ENCODE results near the gene GNLY.

The GNLY gene

DNA sequence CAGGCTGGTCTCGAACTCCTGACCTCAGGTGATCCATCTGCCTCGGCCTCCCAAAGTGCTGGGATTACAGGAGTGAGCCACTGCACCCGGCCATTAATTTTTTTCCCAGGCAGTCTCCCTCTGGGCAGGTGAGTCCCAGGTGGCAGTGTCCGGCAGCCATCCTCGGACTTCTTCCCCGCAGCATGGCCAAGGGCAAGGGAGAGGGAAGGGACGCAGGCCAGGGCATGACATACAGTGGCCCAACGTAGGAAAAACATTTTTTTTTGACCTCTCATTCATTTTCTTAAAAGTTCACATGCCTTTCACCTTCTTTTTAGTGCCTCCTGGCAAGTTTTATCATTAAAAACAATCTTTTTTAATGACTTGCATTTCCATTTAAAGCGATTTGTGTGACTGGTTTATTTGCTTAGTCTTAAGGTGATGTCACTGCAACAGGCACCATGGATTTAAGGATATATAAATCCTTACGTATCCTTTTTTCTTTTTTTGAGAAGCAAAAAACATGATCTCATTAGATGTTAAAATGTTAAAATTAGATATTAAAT lies 36.6 kb downstream of the GNLY start:
- DNase-seq, result no peak

DNA sequence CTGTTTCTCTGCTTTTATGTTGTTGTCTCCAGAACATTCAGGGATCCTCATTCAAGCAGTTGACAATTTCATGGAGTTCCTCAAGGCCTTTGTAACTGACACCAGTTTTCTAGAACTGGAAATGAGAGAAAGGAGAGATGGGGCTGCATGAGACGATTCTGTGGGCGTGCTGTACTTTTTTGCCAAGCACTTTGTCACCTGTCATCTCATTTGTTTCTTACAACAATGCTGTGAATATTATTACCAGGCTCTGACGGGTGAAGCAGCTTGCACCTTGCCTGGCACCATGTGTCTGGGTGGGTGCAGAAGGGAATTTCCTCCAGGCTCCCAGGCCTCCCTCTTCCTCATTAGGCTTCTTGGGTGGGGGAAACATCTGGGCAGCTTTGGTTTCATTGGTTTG lies 37.4 kb downstream of the GNLY start:
- no peak for DNase-seq

DNA sequence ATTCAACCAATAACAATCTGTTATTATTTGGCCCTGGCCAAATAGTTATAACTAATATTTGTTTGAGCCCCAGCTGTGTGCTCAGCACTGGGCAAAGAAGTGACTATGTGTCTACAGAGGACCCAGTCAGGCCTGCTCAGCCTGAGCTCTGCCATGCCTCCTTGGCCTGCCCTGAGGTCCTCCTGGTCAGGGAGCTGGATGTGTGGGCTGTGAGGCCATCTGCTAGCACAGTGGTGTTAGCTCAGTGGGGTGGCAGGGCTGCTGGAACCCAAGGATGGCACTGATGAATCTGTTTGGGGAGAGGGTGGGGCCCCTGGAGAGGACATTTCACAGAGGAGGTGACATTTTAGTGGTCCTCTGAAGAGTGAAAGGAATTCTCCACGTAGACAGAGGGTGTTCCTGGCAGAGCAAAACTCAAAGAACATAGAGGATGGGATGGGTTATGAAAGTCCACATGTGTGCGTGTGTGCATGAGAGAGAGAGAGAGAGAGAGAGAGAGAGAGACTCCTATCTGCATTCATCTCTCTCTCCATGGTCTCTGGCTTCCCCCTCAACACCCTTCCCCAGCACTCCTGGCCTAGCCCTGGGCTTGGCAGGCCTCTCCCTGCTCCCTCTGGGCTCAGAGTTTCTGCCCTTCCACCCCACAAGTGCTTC lies 38.4 kb downstream of the GNLY start:
- DNase-seq, result no peak

DNA sequence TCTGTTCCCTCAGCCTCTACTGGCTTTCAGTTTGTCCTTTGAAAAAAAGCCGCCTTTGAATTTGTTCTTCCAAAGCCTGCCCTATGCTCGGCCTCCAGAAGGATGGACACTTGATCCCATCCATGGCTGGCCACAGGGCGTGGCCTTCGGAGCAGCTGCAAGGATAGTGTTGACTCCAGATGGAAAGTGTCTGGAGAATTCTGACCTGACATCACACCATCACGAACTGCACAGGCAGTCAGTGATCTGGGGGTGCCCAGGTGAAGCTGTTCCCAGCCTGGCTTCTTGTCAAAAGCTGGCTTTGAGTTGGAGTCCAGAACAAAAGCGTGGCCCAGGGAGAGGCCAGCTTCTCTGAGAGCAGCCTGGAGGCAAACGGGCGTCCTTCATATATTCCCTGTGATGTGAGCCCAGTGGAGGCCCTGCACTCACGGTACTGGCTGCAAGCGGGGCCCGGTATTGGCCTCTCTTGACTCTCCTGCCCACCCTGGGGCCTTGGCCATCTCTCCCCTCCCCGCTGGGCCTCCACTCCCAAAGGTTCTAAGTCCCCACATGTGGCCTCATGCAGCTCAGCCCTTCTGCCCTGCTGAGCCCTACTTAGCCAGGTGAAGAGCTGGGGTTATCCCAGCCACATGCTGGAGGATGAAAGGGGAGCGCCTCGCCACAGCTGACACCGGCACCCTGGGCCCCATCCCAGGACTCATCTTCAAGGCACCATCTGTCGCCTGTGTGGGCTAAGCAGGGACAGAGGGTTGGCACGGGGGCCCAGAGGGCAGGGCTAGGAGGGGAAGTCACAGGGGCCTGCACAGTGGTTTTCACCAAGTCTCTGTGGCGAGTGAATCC lies 39.2 kb downstream of the GNLY start:
- no peak for DNase-seq

DNA sequence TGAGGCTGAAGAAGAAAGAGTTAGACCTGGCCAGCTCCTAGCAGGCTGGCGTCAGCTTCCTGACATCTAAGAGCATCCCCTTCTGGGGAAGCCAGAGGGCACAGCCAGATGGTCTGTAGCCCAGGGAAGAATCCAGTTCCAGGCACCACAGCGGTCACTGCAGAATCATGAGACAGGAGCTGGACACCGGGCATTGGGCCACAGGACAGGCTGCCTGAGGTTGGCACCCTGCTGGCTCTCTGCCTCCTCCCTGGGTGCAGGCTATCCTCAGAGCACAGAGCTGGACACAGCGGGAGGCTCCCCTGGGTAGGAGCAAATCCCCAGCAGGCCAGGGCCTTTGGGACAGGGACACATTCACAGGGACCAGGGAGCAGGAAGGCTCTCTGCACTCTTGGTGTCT lies 39.9 kb downstream of the GNLY start:
- DNase-seq, result no peak

DNA sequence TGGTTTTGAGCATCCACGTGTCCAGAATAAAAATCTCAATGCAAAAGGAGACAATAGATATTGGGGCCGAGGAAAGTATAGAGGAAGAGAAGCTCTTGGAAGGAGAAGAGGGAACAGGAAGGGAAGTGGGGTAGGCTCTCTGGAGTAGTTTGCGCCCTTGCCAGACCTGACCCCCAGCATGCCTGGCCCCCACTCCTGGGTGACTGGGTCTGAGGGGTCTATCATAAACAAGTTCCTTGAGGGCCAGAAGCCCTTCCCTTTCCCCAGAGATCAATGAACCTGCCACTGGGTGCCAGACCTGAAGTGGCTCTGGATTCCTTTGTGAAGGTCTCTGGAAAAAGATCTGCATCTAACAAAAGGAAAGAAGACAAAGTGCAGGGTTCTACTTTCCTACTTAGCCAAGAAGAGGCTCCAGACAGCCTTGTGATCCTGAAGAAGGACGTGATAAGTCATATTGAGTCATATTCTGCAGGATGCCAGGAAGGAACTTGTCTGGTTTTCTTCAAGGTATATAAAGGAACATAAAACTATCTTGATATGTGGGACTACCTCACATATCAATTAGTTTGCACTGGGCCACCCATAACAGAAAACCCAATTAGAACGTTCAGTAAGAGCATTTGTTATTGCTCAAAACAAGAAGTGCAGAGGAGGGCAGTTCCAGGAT lies 40.9 kb downstream of the GNLY start:
- DNase-seq, result no peak

DNA sequence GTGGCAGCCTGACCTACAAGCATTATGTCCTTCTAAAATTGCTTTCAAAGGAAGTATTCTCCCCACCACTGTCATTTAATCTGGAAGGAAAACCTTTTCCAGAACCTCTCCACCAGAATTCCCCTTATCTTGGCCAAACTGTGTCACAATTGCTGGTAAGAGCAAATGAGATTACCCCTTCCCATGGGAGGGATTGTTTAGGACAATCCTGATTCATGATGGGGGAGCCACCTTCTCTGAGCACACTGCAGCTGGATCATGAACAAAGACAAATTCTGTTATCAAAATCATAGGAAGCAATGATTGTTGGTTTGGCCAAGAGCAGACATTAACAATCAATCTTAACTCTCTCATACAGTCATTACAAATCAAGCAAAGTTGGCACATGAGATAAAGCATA lies 41.5 kb downstream of the GNLY start:
- DNase-seq, result no peak

DNA sequence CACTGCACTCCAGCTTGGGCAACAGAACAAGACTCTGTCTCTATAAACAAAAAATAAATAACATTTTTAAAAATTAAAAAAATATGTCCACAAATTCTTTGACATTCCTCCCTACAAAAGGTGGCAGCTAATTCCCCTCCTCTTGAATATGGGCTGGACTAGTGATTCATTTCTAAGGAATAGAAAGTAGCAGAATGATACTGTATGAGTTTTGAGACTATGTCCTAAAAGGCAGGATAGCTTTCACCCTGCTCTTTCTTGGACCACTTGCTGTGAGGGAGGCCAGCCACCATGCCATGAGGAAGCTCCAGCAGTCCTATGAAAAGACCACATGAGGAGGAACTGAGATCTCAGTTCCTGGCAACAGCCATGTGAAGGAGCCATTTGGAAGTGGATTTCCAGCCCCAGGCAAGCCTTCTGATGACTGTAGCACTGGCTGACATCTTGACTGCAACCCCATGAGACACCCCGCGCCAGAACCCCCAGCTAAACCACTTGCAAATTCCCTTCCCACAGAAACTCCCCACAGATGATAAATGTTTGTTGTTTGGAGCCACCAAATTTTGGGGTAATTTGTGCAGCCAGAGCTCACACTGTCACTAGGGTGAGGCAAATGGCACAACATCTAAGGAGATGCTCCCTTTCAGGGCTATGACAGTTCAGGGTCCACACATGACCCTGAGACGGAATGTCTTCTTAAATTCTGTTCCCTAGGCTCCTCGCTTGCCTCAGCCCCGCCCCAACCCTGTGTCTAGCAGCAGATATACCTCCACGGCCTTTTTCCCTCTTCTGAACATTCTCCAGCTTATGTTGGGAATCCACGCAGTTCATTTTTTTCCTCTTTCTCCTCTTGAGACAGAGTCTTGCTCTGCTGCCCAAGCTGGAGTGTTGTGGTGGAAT lies 42.5 kb downstream of the GNLY start:
- no peak for DNase-seq

DNA sequence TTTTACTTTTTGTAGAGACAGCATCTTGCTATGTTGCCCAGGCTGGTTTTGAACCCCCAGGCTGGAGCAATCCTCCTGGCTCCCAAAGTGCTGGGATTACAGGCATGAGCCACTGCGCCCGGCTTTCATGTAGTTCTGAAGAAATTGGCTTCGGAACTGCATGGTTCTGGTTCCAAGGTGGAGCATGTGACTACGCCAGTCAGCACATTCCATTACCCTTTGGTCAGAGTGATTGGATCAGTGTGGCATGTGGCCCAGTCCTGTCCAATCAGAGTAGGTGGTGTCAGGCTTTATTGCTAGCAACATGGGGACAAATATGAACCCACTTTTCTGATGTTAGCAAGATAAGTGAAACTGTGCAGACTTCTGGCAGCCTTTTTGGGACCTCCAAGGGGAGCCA lies 43.3 kb downstream of the GNLY start:
- no peak for DNase-seq

DNA sequence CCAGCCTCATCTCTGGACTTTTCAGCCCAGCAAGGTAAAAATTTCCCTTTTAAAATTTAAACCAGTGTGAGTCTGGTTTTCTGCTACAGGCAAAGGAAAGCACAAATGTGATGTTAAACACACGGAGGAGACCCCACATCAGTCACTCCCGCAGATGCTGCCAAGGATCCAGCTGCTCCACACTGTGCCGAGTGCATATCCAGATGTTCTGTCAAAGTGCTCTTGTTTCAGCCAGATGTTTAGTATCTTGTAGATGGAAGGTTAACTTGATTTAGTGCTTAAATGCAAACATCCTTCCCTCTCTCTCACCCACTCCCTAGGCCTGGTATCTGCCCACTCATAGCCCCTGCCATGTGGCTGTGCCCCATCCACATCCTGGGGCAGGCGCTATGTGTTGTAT lies 43.8 kb downstream of the GNLY start:
- DNase-seq, result no peak

DNA sequence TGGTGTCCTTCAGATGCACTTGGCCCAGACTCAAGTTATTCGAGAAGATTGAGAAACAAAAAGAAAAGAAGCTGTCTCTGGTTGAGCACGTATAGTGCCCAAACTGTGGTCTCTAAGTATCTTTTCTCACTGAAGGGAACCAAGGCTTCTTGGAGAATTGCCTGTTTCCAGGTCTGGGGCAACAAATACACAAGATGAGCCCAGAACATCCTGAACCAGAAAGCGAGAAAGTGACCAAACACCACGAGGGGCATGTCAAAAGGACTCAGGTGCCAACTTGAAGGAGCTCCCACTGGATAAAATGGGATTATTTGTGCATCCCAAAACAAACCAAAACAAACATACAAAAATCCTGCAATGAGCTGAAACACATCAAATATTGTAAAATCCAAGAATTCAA lies 46.0 kb downstream of the GNLY start:
- no peak for DNase-seq

DNA sequence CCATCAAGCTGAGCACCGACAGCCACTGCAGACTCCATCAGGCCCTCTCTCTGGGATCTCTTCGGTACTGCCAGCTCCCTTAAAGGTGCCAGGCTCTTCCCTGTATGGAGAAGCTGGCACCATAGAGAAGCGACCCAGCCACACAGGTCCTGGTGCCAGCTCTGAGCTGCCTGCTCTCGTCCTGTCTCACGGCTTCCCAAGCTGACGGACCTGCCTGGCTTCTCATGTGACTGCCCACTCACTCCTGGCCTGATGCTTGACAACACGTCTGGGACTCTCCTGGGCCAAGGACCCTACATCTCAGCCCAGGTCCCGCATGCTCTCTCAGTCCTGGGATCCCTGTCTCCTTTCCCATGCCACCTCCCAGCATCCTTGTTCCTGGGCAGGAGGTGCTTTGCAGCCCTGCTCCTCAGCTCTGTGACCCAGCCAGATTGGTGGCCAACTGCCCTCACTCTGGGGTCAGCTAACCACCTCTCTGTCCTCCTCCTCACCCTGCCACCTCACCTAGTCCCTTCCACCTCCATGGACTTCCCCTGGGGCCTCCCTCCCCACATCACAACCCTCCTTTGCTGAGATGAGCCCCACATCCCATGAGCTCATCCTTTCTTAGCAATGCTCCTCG lies 47.2 kb downstream of the GNLY start:
- DNase-seq, result no peak

DNA sequence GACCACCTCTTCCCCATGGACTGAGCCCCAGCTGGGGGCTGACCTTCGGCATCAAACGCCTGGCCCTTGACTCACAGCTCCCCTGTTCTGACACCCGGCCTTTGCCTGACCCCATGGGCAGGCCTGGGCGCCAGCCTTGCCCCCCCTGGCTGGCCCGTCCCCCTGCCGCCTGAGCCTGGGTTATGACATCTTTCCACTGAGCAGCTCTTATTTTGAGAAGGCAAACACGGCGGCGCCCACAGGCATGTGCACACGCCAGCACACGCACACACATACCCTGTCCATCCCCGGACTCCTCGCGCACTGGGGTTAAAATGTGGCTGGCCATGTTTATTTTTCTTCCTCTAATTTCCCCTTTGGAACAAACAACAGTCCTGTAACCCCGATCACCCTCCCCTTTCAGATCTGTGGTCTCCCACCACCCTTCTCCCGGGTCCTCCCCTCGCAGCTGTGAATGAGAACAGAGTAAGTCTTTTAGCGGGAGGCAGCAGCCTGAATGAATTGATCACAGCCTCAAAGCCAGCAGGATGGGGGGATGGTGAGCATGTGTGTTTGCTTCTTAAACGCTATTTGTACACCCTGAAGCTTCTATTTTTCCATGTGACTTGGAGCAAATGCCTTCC lies 47.8 kb downstream of the GNLY start:
- DNase-seq, result no peak

DNA sequence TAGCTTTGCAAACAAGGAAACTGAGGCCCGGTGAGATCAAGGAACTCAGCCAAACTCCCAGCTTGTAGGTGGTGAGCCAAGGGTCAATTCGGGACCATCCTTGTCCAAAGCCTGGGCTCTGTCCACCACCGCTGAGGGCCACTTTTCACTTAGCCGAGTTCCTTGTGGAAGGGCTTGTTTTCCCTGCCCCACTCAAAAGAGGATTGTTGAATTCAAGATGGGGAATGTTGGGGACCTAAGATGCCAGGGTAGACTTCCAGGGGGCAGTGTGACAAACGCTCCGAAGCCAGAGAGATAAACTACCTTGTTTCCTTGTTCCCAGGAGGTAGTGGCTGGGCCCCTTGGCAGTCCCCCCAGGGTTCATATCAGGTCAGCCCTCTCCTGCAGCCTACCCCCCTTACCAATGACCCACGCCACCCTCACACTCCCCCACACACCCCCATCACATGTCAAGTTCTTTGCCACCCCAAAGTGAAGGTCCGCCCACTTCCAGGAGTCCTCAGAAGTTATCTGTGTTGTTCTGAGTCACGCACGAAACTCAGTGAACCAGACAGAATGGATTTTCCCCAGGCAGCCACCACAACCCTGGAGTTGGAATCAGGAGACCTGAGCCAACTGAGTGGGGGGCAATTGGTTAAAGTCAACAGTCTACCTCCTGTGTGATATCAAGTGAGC lies 49.3 kb downstream of the GNLY start:
- no peak for DNase-seq

DNA sequence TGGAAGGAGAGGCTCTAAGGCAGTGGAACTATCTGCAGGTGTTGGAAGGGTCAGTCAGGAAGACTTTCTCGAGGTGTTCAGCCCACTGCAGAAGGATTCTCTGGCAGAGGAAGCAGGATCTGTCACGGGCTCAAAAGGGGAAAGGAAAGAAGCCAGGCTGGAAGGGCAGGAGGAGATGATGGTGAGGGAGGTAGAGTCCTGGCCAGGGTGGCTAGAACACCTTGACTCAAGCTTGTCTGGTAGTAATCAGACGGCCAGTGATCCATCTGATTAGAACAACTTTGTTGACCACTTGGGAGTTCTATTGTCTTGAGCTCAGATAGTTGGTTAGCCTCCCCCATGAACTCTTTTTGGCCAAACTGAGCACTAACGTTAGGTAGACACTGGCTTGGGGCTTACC lies 49.9 kb downstream of the GNLY start:
- DNase-seq, result no peak

DNA sequence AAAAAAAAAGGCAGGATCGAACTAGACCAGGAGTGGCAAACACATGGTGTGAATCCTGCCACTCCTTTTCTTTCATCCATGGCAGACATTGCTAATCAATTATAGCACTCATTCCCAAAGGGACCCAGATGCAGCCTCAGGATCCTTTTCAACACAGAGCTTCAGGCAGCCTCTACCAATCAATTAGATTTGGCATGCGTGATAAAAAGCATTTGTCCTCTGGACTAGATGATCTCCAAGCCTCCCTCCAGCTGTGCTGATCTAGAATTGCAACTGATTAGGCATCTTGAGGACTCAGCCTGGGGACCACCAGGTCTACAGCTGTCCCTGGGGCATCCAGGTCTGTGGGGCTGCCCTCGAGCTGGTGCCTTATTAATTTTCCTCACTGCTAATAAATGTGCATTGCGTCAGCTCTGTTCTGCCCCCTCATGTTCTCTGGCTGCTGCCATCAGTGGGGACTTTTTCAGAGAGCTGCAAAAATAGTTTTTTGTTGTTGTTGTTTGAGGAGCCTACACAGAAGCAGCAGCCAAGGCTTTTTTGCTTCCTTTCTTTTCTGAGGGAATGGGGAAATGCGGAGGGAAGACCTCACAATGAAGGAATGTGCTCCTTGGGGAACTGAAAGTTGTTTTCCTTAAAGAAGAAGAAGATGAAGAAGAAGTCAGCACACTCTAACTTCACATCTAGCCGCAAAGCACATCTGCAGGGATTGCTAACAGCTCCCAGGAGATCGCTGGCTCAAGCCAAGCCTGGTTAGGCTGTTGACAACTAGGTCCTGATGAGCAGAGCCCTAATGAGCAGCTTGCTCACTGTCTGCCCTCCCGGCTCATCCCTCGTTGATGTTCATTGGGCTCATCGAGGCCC lies 50.8 kb downstream of the GNLY start:
- DNase-seq, result no peak

DNA sequence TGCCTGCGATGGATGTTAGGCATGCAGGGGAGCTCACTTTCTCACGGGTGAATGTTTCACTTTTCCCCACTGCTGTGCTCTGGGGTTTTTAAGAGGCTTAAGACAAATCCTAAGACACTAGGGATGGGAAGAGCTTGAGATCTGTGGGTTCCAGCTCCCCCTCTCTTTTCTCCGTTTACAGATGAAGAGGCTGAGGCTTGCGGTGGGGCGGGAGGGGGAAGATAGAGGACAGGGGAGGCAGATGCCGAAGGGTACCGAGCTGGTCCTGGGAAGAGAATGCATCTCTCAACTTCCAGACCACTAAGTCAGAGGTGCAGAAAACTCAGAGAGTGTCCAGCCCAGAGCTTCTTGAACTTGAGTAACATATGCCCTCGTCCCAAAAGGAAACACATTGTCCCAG lies 51.5 kb downstream of the GNLY start:
- no peak for DNase-seq

DNA sequence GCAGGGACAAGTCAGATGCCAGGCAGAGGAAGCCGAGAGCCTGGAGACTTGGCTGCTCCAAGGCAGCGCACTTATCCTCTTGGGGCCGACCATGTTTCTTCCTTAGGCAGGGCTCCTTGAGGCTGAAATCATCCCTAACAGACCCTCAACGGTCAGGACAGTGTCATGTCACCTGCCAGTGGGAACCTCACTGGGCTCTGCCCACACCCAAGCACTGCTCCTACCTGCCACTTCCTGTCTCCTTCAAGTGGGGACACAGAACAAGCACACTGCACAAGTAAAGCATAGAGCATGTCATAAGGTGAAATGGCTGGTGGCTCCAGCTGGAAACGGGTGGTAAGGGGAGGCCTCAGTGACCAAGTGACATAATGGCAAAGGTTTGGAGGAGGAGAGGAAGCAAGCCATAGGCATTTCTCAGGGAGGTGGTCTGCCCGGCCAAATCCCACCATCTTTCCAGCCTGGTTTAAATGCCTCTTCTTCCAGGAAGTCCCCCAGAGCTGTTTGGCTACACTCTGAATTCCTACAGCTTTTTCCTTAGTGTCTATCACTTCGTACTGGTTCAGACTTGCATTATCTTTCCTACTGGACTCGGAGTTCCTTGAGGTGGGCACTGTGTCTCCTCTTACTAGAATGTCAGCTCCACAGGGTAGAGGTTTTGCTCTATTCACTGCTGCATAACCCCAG lies 52.3 kb downstream of the GNLY start:
- DNase-seq, result no peak

DNA sequence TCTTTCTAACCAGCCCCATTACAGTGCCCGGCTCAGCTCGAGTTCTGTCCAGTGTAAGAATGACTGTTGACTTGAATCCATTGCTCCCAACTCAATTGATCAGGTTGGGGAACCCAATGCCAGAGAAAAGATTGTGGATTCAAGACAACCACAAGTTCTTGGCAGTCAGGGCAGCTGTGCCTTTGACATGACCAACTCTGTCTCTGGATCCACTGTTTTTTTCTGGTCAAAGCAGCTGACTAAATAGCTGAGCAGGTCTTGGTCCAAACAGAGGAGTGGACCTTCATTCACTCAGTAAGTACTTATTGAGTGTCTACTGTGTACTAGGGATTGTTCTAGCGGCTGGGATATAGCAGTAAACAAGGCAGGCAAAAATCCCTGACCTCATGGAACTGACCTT lies 53.3 kb downstream of the GNLY start:
- no peak for DNase-seq

Data from CD4-positive, alpha-beta T cell treated with Interleukin-4 for 4 hours (primary cell).